HepG2 (cell line): ENCODE measurements around the gene DTX4. TPM values are rescaled to one million over a fixed set of nuclear protein-coding genes. Genes with fewer than 3 reads are reported as not detected.

Experiments
- FOXC1 ChIP-seq: sonication (generic); formaldehyde crosslinking; IDR thresholded peaks from 2 replicates; pipeline ENCODE4 v1.8.0; 2022; ENCODE audit warnings: mild to moderate bottlenecking, missing genetic modification reagents, borderline replicate concordance
- FOXP1 ChIP-seq, 2 experiments: fragments of 450-650 bp in 1 of 2; IDR thresholded peaks; 2 replicates each; pipeline ENCODE4 v1.6.1; 2017 to 2018; ENCODE audit warnings: antibody characterized with exemption in 1 of 2
- KLF13 ChIP-seq: sonication (generic); formaldehyde crosslinking; IDR thresholded peaks from 2 replicates; pipeline ENCODE4 v1.4.0; 2020; ENCODE audit warnings: mild to moderate bottlenecking, missing genetic modification reagents
- PITX1 ChIP-seq: sonication (generic); formaldehyde crosslinking; IDR thresholded peaks from 2 replicates; pipeline ENCODE4 v1.5.1; 2020; ENCODE audit warnings: mild to moderate bottlenecking, missing genetic modification reagents
- SRSF1 ChIP-seq: fragments of 200-400 bp; formaldehyde crosslinking; optimal IDR thresholded peaks from 2 replicates; pipeline ENCODE3; 2017; ENCODE audit warnings: mild to moderate bottlenecking, low read depth, low read length, moderate library complexity
- U2AF2 ChIP-seq: fragments of 200-400 bp; formaldehyde crosslinking; IDR thresholded peaks from 2 replicates; pipeline ENCODE4 v1.6.1; 2017; ENCODE audit warnings: low read depth, mild to moderate bottlenecking, low read length
- ZKSCAN5 ChIP-seq: sonication (generic); formaldehyde crosslinking; IDR thresholded peaks from 2 replicates; pipeline ENCODE4 v1.5.1; 2020; ENCODE audit warnings: mild to moderate bottlenecking, missing genetic modification reagents
- ZNF563 ChIP-seq: sonication (generic); formaldehyde crosslinking; IDR thresholded peaks from 2 replicates; pipeline ENCODE4 v1.8.0; 2022; ENCODE audit warnings: mild to moderate bottlenecking, moderate library complexity, missing genetic modification reagents
- polyA plus RNA-seq, 8 experiments: library from polyadenylated mRNA; depleted of rRNA in 3 of 8; stranded (reverse) in 7 of 8; unstranded in 1 of 8; fragments of >200 nt; fragmentation: Illumina TruSeq in 4 of 8; extraction: Trizol in 4 of 8; gene quantifications; 2 replicates each; pipeline versions ENCODE4 v1.2.1 to v1.2.3, GENCODE V29; 2011 to 2016; ENCODE audit warnings: low read depth in 4 of 8, missing spikeins in 1 of 8, mixed read lengths in 1 of 8; ENCODE audit not compliant: insufficient read depth in 1 of 8
- total RNA-seq, 5 experiments: library from RNA; depleted of rRNA; stranded (reverse); fragments of >200 nt; fragmentation: Illumina TruSeq; extraction: Trizol; gene quantifications; 2 replicates each; pipeline ENCODE4 v1.2.3, GENCODE V29; 2016; ENCODE audit warnings: low read depth in 1 of 5
- TF ChIP-seq, protein P1 (sequence below): sonication (generic); formaldehyde crosslinking; IDR thresholded peaks from 2 replicates; pipeline ENCODE4 v1.4.0; 2020; ENCODE audit warnings: missing genetic modification reagents
- TF ChIP-seq, protein P2 (sequence below): IDR thresholded peaks from 2 replicates; pipeline ENCODE4 v1.6.1; 2016; ENCODE audit warnings: mild to moderate bottlenecking
- TF ChIP-seq, protein P3 (sequence below), 2 experiments: IDR thresholded peaks; 2 replicates each; pipeline ENCODE4 v1.6.1; 2011 to 2012; ENCODE audit warnings: low read length in 2 of 2, borderline replicate concordance in 1 of 2, low read depth in 1 of 2, mild to moderate bottlenecking in 1 of 2, moderate library complexity in 1 of 2
- TF ChIP-seq, protein P4 (sequence below): sonication (generic); formaldehyde crosslinking; IDR thresholded peaks from 2 replicates; pipeline ENCODE4 v1.8.1; 2023; ENCODE audit warnings: missing genetic modification reagents, mild to moderate bottlenecking, borderline replicate concordance

DTX4 gene
- total and polyA plus RNA-seq, 2 of the 13 experiments (the other 11 are each of a cell fraction or from before 2014, with no cell fraction given): 0.67 to 5.6 TPM

DNA sequence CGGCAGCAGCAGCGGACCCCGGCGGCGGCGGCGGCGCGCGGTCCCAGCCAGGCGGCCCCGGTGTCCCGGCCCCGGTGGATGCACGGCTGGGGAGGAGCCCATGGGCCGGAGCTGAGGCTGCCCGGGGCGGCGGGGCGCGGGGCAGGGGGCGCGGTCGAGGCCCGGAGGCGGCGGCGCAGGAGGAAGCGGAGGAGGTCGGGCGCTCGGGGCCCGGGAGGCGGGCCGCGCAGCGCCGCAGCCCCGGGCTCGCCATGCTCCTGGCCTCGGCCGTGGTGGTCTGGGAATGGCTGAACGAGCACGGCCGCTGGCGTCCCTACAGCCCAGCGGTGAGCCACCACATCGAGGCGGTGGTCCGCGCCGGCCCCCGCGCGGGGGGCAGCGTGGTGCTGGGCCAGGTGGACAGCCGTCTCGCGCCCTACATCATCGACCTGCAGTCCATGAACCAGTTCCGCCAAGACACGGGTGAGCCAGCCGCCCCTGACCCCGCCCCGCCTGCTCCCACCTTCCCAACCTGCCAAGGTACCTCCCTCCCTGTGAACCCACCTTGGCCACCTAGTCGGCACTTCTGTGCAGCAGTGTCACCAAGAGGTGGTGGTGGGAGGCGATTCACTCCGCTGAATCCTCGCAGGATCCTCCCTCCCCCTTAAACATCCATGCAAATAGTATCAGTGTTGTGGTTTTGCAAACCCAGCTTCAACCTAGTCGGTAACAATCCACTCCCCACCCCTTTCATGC lies 580 bp downstream of the DTX4 start (continued):
- TF ChIP-seq, protein P1, sequence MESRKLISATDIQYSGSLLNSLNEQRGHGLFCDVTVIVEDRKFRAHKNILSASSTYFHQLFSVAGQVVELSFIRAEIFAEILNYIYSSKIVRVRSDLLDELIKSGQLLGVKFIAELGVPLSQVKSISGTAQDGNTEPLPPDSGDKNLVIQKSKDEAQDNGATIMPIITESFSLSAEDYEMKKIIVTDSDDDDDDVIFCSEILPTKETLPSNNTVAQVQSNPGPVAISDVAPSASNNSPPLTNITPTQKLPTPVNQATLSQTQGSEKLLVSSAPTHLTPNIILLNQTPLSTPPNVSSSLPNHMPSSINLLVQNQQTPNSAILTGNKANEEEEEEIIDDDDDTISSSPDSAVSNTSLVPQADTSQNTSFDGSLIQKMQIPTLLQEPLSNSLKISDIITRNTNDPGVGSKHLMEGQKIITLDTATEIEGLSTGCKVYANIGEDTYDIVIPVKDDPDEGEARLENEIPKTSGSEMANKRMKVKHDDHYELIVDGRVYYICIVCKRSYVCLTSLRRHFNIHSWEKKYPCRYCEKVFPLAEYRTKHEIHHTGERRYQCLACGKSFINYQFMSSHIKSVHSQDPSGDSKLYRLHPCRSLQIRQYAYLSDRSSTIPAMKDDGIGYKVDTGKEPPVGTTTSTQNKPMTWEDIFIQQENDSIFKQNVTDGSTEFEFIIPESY (CRISPR knock-in tag): no peak
- TF ChIP-seq KLF13 (CRISPR knock-in tag) (no peak), ZNF563 (CRISPR knock-in tag) (0 out of 2 replicates have a peak, but pooled peaks have one; percentile 17), U2AF2 (no peak), ZKSCAN5 (CRISPR knock-in tag) (no peak), PITX1 (CRISPR knock-in tag) (no peak), FOXC1 (CRISPR knock-in tag) (no peak), SRSF1 (no peak), FOXP1 (IDR thresholded peaks at IDR 0.05) (no peak), FOXP1 (CRISPR knock-in tag; IDR thresholded peaks at IDR 0.05) (no peak)
- TF ChIP-seq, protein P2, sequence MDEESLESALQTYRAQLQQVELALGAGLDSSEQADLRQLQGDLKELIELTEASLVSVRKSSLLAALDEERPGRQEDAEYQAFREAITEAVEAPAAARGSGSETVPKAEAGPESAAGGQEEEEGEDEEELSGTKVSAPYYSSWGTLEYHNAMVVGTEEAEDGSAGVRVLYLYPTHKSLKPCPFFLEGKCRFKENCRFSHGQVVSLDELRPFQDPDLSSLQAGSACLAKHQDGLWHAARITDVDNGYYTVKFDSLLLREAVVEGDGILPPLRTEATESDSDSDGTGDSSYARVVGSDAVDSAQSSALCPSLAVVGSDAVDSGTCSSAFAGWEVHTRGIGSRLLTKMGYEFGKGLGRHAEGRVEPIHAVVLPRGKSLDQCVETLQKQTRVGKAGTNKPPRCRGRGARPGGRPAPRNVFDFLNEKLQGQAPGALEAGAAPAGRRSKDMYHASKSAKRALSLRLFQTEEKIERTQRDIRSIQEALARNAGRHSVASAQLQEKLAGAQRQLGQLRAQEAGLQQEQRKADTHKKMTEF (CRISPR knock-in tag): no peak
- TF ChIP-seq, protein P3, sequence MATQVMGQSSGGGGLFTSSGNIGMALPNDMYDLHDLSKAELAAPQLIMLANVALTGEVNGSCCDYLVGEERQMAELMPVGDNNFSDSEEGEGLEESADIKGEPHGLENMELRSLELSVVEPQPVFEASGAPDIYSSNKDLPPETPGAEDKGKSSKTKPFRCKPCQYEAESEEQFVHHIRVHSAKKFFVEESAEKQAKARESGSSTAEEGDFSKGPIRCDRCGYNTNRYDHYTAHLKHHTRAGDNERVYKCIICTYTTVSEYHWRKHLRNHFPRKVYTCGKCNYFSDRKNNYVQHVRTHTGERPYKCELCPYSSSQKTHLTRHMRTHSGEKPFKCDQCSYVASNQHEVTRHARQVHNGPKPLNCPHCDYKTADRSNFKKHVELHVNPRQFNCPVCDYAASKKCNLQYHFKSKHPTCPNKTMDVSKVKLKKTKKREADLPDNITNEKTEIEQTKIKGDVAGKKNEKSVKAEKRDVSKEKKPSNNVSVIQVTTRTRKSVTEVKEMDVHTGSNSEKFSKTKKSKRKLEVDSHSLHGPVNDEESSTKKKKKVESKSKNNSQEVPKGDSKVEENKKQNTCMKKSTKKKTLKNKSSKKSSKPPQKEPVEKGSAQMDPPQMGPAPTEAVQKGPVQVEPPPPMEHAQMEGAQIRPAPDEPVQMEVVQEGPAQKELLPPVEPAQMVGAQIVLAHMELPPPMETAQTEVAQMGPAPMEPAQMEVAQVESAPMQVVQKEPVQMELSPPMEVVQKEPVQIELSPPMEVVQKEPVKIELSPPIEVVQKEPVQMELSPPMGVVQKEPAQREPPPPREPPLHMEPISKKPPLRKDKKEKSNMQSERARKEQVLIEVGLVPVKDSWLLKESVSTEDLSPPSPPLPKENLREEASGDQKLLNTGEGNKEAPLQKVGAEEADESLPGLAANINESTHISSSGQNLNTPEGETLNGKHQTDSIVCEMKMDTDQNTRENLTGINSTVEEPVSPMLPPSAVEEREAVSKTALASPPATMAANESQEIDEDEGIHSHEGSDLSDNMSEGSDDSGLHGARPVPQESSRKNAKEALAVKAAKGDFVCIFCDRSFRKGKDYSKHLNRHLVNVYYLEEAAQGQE (IDR thresholded peaks at IDR 0.05; ENCODE audit: borderline replicate concordance in 1 of 2, low read depth in 1 of 2, low read length in 2 of 2): no peak
- TF ChIP-seq, protein P4, sequence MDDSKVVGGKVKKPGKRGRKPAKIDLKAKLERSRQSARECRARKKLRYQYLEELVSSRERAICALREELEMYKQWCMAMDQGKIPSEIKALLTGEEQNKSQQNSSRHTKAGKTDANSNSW (CRISPR knock-in tag): no peak
